Inflammatory macrophage (primary cell): Measurements from ENCODE around the gene AGPS.
"Not testable (repeated sequence)": the region's sequence is repeated elsewhere in the genome, so short reads cannot be mapped to it uniquely, and the experiment has no call there.

Source experiments
- DNase-seq, 2 donors: peaks; one replicate each; pipeline ENCODE4 v3.0.0-alpha.2; 2020 to 2022

AGPS gene

DNA sequence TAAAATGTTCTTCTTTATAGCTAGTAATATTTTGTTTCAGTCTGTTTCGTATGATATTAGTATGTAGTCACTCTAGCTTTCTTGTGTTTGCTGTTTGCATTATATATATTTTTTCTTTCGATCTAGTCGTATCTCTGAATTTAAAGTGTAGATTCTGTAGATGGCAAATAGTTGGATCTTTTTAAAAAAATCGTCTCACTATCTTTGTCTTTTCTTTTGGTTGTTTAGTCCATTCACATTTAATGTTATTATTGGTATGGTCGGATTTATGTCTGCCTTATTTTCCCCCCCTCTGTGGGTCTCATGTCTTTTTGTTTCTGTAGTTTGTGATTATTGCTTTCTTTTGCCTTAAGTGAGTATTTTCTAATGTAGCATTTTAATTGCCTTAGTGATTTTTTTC, 84.3 kb downstream of the AGPS start:
- no peak for DNase-seq

DNA sequence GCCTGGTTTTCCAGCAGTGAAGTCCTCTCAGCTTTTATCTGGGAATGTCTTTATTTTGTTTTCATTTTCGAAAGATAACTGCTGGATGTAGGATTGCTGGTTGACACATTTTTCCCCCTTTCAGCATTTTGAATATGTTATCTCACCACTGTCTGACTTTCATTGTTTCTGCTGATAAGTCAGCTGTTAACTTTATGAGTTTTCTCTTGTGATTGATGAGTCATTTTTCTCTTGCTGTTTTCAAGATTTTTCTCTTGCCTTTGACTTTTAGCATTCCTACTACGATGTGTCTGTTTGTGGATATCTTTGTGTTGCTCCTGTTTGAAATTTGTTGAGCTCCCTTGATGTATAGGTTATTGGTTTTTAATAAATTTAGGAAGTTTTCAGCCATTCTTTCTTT, 85.5 kb downstream of the AGPS start:
- DNase-seq = no peak

GRCh38 chr2:177478907-177479306, 86.3 kb downstream of the AGPS start:
- DNase-seq = no peak

DNA sequence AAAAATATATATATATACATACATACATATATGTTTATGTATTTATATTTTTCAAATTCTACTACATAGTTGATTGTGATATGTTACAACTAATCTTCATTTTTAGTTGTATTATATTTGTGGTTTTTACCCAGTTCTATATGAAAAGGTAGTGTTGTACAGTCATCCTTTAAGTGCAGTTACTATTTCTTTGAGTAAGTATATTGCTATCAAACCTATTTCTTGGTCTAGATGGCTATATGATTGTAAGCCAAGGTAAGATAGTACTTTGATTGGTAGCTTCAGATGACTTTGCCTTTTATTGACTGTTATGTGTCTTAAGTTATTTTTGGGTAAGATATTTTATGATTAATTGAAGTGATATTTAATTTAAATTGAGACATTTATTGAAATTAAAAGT, 89.6 kb downstream of the AGPS start:
- DNase-seq = no peak

DNA sequence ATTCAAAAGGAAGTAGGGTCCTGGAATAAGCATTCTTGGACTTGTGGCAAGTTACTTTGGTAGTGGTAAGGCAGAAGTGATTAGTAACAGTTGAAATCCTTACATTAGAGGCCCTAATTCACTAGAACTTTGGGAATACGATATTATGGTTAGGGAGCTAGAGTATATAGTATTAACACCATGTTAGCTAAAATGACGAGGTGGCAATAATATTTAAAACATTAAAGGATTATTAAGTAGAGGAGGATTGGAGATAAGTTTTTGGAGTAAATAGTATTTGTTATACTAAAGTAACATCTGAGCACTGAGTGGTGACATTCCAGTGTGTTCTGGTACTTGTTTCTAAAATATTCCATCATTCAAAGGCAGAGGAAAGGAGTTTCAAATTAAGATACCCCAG, 91.0 kb downstream of the AGPS start:
- no peak for DNase-seq

GRCh38 chr2:177484180-177484795, 91.7 kb downstream of the AGPS start:
- DNase-seq = no peak

- not testable (repeated sequence) for DNase-seq
These were observed 93.1 kb downstream of the AGPS start for GRCh38 chr2:177485657-177486056.

DNA sequence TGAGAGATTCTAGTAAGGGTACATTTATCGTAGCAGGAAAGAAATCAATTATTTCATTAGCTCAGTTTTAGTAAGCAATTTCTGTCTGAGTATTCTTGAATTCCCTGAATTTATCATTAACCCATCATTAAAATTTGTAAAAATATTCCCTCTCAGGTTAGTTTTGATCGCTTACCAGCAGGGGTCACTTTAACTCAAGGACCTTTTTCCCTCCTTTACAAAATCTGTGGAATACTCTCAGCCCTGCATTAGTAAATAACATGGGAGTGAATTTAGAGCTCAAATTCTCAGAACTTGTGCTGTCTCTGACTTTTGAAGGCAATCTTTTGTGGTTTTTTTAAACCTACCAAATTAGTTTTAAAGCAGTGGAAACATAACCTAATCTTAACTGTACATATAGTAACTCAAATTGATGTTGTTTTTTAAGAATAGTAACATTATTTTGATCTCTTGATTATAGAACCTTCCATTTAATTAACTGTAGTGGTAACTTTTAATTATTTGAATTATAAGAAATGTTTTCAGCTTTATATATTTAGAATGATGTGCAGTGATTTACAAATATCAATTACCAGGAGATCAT, 97.2 kb downstream of the AGPS start:
- no peak for DNase-seq

GRCh38 chr2:177495945-177496344, 103.4 kb downstream of the AGPS start:
- no peak for DNase-seq

GRCh38 chr2:177496921-177497320, 104.3 kb downstream of the AGPS start:
- no peak for DNase-seq

DNA sequence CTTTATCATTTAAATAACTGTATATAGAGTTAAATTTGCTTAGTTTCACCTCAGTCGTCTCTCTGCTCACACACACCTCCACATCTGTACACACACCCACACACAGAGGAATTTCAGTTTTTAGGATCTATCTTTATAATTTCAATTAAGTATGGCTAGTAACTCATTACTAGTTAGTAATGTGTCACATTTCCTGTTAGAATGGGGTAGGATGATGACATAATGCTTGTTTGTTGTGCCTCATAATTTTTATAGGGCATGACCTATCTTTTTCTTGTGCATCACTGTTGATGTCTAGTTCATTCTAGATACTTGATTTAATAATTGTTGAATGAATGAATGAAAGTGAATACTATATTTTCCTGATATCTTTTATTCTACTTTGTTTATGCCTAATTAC, 108.6 kb downstream of the AGPS start:
- no peak for DNase-seq

DNA sequence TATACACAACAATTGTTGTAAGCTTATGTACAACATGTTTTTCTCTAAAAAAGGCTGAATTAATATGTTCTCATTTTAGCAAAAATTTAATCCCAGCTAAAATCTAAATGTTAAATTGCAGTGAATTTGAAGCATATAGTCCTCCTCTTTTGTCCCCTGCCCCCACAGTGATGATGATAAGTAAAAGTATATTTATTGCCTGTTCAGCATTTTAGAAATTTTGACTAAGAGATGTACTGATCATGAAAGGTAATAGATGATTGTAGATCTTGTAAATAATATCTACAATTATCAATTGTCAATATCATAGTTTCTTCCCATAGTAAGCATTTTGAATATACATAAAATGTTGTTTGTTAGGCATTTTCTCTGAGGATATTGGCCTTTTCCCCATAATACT, 113.9 kb downstream of the AGPS start:
- no peak for DNase-seq

DNA sequence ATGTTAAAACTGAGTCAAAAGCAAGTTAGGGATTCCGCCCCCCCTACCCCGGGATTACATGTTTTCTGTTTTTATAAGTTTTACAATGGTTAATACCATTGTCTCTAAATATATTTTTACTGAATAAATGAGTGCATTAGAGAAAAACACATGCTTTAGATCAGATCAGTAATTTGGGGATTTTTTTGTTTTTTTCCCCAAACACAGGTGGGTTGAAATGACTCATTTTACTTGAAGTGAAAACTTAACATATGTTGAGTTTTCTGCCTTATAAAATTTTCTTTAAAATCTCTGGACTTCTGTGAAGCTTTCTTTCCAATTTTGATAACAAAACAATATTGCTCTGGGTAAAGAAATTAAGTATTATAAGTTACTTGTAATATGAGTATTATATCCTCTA, 114.4 kb downstream of the AGPS start:
- DNase-seq = no peak

GRCh38 chr2:177516824-177517544, 124.4 kb downstream of the AGPS start:
- no peak for DNase-seq

- DNase-seq = no peak
These were observed 126.2 kb downstream of the AGPS start for GRCh38 chr2:177518754-177519153.

- no peak for DNase-seq
These were observed 127.1 kb downstream of the AGPS start for GRCh38 chr2:177519534-177520115.

- no peak for DNase-seq
These were observed 127.8 kb downstream of the AGPS start for GRCh38 chr2:177520324-177520723.

DNA sequence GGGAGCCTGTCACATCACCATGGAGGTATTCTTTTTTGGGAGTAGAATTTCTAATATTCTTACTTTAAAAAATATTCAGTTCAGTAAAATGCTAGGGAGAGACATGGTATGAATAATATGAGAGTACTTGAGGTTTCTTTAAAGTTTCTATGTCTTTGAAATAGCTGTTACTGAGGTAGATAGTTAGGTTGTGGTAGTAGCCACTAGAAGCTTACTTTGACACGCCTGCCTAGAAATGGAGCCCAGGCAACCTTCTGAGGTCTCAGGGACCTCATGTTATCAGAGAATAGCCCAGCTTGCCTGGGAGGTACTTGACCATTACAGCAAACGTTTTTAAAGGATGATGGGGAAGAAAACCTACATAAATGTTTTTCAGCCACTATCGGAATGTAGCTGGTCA, 131.2 kb downstream of the AGPS start:
- DNase-seq = no peak

GRCh38 chr2:177525351-177525924, 132.9 kb downstream of the AGPS start:
- no peak for DNase-seq

DNA sequence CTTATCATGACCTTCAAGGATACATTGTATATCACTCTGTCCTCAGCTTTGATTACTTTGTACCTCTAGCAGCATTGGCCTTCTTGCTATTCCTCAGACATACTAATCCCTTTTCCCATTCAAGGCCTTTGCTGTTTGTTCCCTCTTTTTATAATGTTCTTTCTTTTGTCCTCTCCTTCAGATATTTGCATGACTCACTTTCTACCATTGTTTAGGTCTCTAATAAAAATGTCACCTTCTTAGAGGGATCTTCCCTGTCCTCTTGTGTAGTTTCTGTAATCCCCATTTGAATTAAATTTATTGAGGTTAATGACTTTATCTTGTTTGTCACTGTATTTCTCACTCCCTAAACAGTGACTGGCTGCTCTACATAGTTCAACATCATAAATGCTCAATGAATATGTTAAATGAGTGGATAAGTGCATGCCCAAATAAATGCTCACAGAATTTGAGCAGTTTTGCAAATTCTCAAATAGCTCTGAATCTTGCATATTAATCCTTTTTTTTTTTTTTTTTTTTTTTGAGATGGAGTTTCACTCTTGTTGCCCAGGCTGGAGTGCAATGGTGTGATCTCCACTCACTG, 135.9 kb downstream of the AGPS start:
- no peak for DNase-seq

DNA sequence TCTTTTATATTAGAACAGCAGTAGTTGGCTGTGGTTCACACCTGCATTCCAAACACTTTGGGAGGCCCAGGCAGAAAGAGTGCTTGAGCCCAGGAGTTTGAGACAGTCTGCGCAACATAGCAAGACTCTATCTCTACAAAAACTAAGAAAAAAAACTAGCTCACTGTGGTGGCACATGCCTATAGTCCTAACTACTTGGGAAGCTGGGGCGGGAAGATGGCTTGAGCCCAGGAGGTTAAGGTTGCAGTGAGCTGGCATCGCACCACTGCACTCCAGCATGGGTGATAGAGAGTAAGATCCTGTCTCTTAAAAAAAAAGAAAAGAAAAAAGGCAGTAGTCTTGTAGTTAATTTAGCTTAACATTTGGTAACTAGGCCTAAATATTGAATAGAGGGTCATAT, 136.6 kb downstream of the AGPS start:
- DNase-seq = no peak

GRCh38 chr2:177530561-177530960, 138.0 kb downstream of the AGPS start:
- no peak for DNase-seq

DNA sequence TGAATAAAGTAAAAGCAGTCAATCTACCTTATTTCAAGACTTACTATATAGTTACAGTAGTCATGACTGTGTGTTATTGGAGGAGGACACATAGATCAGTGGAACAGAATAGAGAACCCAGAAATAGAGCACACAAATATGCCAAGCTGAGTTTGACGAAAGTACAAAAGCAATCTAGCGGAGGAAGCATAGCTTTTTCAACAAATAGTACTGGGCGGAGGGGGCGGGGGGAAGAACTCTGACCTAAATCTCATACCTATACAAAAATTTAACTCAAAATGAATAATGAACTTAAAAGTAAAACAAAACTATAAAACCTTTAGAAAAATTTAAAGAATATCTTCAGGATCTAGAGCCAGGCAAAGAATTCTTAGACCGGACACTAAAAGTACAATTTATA, 139.1 kb downstream of the AGPS start:
- DNase-seq = no peak
